Keratinocyte (primary cell): ENCODE measurements around the gene VAC14. TPM values are rescaled to one million over a fixed set of nuclear protein-coding genes. Genes with fewer than 3 reads are reported as not detected.

Source experiments
- DNase-seq: peaks from one replicate; pipeline ENCODE4 v3.0.0-alpha.2; 2011; ENCODE audit warnings: low read depth, missing footprints, low spot score
- FAIRE-seq: peaks from 2 replicates; lab custom pipeline; 2011; peaks lifted over from hg19 to GRCh38; lab: Jason Lieb, UNC
- H2AFZ ChIP-seq: 2 replicates; pipeline ENCODE4 v1.6.0; 2012; ENCODE audit warnings: low read length, control low read depth, inconsistent platforms; ENCODE audit not compliant: control insufficient read depth
- H3K27ac ChIP-seq: 2 replicates; pipeline ENCODE4 v1.5.1; 2011; ENCODE audit warnings: low read length; ENCODE audit not compliant: control insufficient read depth, insufficient read depth
- H3K27me3 ChIP-seq: 3 replicates; pipeline ENCODE4 v1.6.0; 2011; ENCODE audit warnings: low read length; ENCODE audit not compliant: control insufficient read depth, insufficient read depth; ENCODE audit errors: extremely low read depth
- H3K36me3 ChIP-seq, 2 experiments: 2 replicates in 1 of 2; 3 replicates in 1 of 2; pipeline ENCODE4 v1.5.1; 2011; ENCODE audit warnings: low read length in 2 of 2, mild to moderate bottlenecking in 1 of 2; ENCODE audit not compliant: control insufficient read depth in 2 of 2, insufficient read depth in 2 of 2; ENCODE audit errors: extremely low read depth in 1 of 2
- H3K4me1 ChIP-seq: 3 replicates; pipeline ENCODE4 v1.5.1; 2011; ENCODE audit warnings: low read length; ENCODE audit not compliant: control insufficient read depth, insufficient read depth; ENCODE audit errors: extremely low read depth
- H3K4me2 ChIP-seq: 3 replicates; pipeline ENCODE4 v1.6.0; 2011; ENCODE audit warnings: low read depth, low read length; ENCODE audit not compliant: control insufficient read depth, insufficient read depth; ENCODE audit errors: extremely low read depth
- H3K4me3 ChIP-seq, 3 experiments: fragments of 200-600 bp in 1 of 3; sonication (generic) in 1 of 3; 2 replicates in 2 of 3; 3 replicates in 1 of 3; pipeline ENCODE4 v1.5.1; 2011 to 2016; ENCODE audit warnings: low read length in 3 of 3, mild to moderate bottlenecking in 3 of 3, control low read depth in 2 of 3, inconsistent platforms in 1 of 3, low read depth in 1 of 3, mixed read lengths in 1 of 3, mixed run types in 1 of 3, moderate library complexity in 1 of 3; ENCODE audit not compliant: control insufficient read depth in 2 of 3, insufficient read depth in 2 of 3; ENCODE audit errors: extremely low read depth in 1 of 3
- H3K79me2 ChIP-seq: 2 replicates; pipeline ENCODE4 v1.6.0; 2012; ENCODE audit warnings: low read length; ENCODE audit not compliant: control insufficient read depth, insufficient read depth
- H3K9ac ChIP-seq: 3 replicates; pipeline ENCODE4 v1.6.0; 2011; ENCODE audit warnings: low read length; ENCODE audit not compliant: control insufficient read depth, insufficient read depth; ENCODE audit errors: extremely low read depth
- H3K9me1 ChIP-seq: 3 replicates; pipeline ENCODE4 v1.6.0; 2011; ENCODE audit warnings: low read length; ENCODE audit not compliant: control insufficient read depth, insufficient read depth; ENCODE audit errors: extremely low read depth
- H3K9me3 ChIP-seq: 2 replicates; pipeline ENCODE4 v1.5.1; 2012; ENCODE audit warnings: low read depth, low read length; ENCODE audit not compliant: control insufficient read depth
- H4K20me1 ChIP-seq: 3 replicates; pipeline ENCODE4 v1.6.0; 2011; ENCODE audit warnings: low read length; ENCODE audit not compliant: control insufficient read depth, insufficient read depth; ENCODE audit errors: extremely low read depth
- EZH2 ChIP-seq: IDR thresholded peaks from one replicate; pipeline ENCODE4 v1.6.1; 2012; ENCODE audit warnings: inconsistent platforms, mild to moderate bottlenecking, low read length, moderate library complexity
- dilution Hi-C: fragments of 300-500 bp; cut with MboI; formaldehyde crosslinking; loops from one replicate; pipeline ENCODE4 v1.7.0; 2020; ENCODE audit warnings: low sequenced_read_pairs; ENCODE audit not compliant: extremely low pct_ligation_motif_present
- polyA plus RNA-seq, 5 experiments: library from polyadenylated mRNA; depleted of rRNA in 3 of 5; stranded (reverse) in 3 of 5; stranded (forward) in 1 of 5; unstranded in 1 of 5; fragments of >200 nt; gene quantifications; 1 replicate in 1 of 5; 2 replicates in 3 of 5; 3 replicates in 1 of 5; pipeline versions ENCODE4 v1.2.1 to v1.2.3, GENCODE V29; 2011 to 2012; ENCODE audit warnings: missing spikeins in 2 of 5, low read depth in 1 of 5, low replicate concordance in 1 of 5
- TF ChIP-seq, protein P1 (sequence below), 3 experiments: IDR thresholded peaks in 1 of 3; conservative IDR thresholded peaks in 1 of 3; optimal IDR thresholded peaks in 1 of 3; 2 replicates in 2 of 3; 3 replicates in 1 of 3; pipeline versions ENCODE3 to v1.5.1; 2011; ENCODE audit warnings: low read length in 3 of 3, mild to moderate bottlenecking in 3 of 3, moderate library complexity in 2 of 3, control low read depth in 1 of 3, inconsistent platforms in 1 of 3; ENCODE audit not compliant: insufficient read depth in 2 of 3; ENCODE audit errors: extremely low read depth in 1 of 3

The VAC14 gene
- polyA plus RNA-seq, 1 donor (not counting 4 experiments of a cell fraction or from before 2014, with no cell fraction given): 15.9 TPM

DNA sequence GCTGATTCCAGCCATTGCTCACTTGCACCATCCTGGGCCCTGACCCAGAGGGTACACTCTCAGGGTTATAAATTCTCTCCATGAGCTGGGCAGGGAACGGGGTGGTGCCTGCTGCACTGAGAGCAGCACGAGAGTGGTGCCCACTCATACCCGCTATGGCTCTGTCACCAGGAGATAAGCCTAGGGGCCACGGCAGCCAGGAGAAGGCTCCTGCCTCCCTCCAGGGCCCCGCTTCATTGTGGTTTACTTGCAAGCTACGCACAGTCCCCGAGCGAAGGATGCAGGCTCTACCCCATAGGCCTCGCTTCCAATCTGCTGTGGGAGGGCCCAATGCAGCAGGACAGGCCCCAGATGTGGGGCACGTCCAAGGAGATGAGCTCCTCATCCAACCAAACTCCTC is 48.5 kb downstream of the VAC14 start:
- Histone ChIP-seq H2AFZ (no peak overlapping the region), H3K4me3 (no peak overlapping the region), H4K20me1 (no peaks in the 10 kb centered on the region), H3K36me3 (peaks cover under 1 to 18% of the 10 kb centered on the region in 2 experiments), H3K79me2 (no peaks in the 10 kb centered on the region), H3K27me3 (no peaks in the 10 kb centered on the region), H3K9me3 (no peaks in the 10 kb centered on the region), H3K9ac (no peak overlapping the region), H3K4me2 (no peak overlapping the region), H3K4me1 (peaks cover 22% of the 10 kb centered on the region), H3K27ac (no peak overlapping the region), H3K9me1 (no peaks in the 10 kb centered on the region)
- dilution Hi-C loops: no loop called here
- FAIRE-seq (no peak), DNase-seq (no peak)
- no peak for TF ChIP-seq EZH2
- TF ChIP-seq, protein P1, sequence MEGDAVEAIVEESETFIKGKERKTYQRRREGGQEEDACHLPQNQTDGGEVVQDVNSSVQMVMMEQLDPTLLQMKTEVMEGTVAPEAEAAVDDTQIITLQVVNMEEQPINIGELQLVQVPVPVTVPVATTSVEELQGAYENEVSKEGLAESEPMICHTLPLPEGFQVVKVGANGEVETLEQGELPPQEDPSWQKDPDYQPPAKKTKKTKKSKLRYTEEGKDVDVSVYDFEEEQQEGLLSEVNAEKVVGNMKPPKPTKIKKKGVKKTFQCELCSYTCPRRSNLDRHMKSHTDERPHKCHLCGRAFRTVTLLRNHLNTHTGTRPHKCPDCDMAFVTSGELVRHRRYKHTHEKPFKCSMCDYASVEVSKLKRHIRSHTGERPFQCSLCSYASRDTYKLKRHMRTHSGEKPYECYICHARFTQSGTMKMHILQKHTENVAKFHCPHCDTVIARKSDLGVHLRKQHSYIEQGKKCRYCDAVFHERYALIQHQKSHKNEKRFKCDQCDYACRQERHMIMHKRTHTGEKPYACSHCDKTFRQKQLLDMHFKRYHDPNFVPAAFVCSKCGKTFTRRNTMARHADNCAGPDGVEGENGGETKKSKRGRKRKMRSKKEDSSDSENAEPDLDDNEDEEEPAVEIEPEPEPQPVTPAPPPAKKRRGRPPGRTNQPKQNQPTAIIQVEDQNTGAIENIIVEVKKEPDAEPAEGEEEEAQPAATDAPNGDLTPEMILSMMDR (optimal IDR thresholded peaks at IDR 0.05 in 1 of 3, IDR thresholded peaks at IDR 0.05 in 1 of 3, conservative IDR thresholded peaks at IDR 0.05 in 1 of 3; ENCODE audit: extremely low read depth in 1 of 3, insufficient read depth in 2 of 3, low read length in 3 of 3): no peak

DNA sequence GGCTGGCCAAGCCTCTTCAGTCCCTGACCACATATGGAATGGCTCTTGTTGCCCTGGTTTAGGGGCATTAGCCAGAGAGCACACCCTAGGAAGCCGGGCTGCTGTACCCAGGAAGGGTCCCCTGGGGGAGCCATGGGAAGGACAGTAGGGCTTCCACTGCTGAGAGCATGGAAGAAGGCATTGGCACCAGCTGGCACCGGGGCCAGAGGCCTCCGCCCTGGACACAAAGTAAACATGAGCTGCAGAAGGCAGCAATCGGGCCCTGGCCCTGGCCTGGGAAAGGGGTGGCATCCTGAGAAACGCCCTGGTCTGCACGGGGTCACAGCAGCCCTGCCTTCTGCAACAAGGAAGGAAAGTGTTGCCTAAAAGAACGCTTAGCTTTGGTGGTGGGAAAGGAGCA is 49.4 kb downstream of the VAC14 start:
- peaks cover 0 to 12% of the 10 kb centered on the region in 2 experiments for H3K36me3 ChIP-seq
- DNase-seq: no peak
- H4K20me1 ChIP-seq: no peaks in the 10 kb centered on the region
- H3K4me1 ChIP-seq: peaks cover 30% of the 10 kb centered on the region
- H3K79me2 ChIP-seq: no peaks in the 10 kb centered on the region
- H3K4me3 ChIP-seq: no peak overlapping the region
- H3K27ac ChIP-seq: no peak overlapping the region
- no peaks in the 10 kb centered on the region for H3K9me3 ChIP-seq
- H2AFZ ChIP-seq: no peak overlapping the region
- FAIRE-seq: no peak
- TF ChIP-seq, protein P1 (optimal IDR thresholded peaks at IDR 0.05 in 1 of 3, IDR thresholded peaks at IDR 0.05 in 1 of 3, conservative IDR thresholded peaks at IDR 0.05 in 1 of 3; ENCODE audit: extremely low read depth in 1 of 3, insufficient read depth in 2 of 3, low read length in 3 of 3): no peak
- no peak for TF ChIP-seq EZH2
- no peak overlapping the region for H3K4me2 ChIP-seq
- H3K9me1 ChIP-seq: no peaks in the 10 kb centered on the region
- H3K27me3 ChIP-seq: no peaks in the 10 kb centered on the region
- dilution Hi-C loops: no loop called here
- H3K9ac ChIP-seq: no peak overlapping the region
